GM19463 (cell line): ENCODE data around the gene CELF5.
"Not testable (repeated sequence)": the region's sequence is repeated elsewhere in the genome, so short reads cannot be mapped to it uniquely, and the experiment has no call there.

Experiments used
- ATAC-seq: cut with Tn5 transposase; IDR thresholded peaks from one replicate; pipeline ENCODE4 v1.9.1; 2021; ENCODE audit warnings: mild to moderate bottlenecking, moderate library complexity; ENCODE audit not compliant: unreplicated experiment

CELF5 gene

GRCh38 chr19:3206216-3206953 is 18.1 kb upstream of the CELF5 start:
- ATAC-seq, result no peak

GRCh38 chr19:3207461-3208242 is 16.8 kb upstream of the CELF5 start:
- ATAC-seq, result no peak

- no peak for ATAC-seq
These were observed 15.9 kb upstream of the CELF5 start for GRCh38 chr19:3208317-3209207.

GRCh38 chr19:3210347-3211017 is 14.0 kb upstream of the CELF5 start:
- no peak for ATAC-seq

GRCh38 chr19:3211191-3211590 is 13.3 kb upstream of the CELF5 start:
- no peak for ATAC-seq

GRCh38 chr19:3213159-3213558 is 11.3 kb upstream of the CELF5 start:
- no peak for ATAC-seq

- ATAC-seq, result no peak
These were observed 7.6 kb upstream of the CELF5 start for GRCh38 chr19:3216874-3217273.

- ATAC-seq, result no peak
These were observed 3.9 kb upstream of the CELF5 start for GRCh38 chr19:3220576-3220975.

GRCh38 chr19:3221576-3221975 is 2.9 kb upstream of the CELF5 start:
- ATAC-seq, result not testable (repeated sequence)

- no peak for ATAC-seq
These were observed 1.8 kb upstream of the CELF5 start for GRCh38 chr19:3222709-3223108.

- ATAC-seq, result no peak
These were observed 666 bp downstream of the CELF5 start for GRCh38 chr19:3225169-3225485.

- ATAC-seq, result no peak
These were observed 1.2 kb downstream of the CELF5 start for GRCh38 chr19:3225677-3226093.

- ATAC-seq, result no peak
These were observed 2.7 kb downstream of the CELF5 start for GRCh38 chr19:3227054-3227626.

- ATAC-seq, result no peak
These were observed 4.9 kb downstream of the CELF5 start for GRCh38 chr19:3229346-3229743.

- no peak for ATAC-seq
These were observed 5.5 kb downstream of the CELF5 start for GRCh38 chr19:3229888-3230496.

GRCh38 chr19:3231288-3231687 is 6.8 kb downstream of the CELF5 start:
- no peak for ATAC-seq

GRCh38 chr19:3233116-3233515 is 8.7 kb downstream of the CELF5 start:
- ATAC-seq, result no peak

GRCh38 chr19:3233831-3234230 is 9.4 kb downstream of the CELF5 start:
- no peak for ATAC-seq

GRCh38 chr19:3234800-3235199 is 10.3 kb downstream of the CELF5 start:
- no peak for ATAC-seq

GRCh38 chr19:3235604-3236003 is 11.1 kb downstream of the CELF5 start:
- ATAC-seq, result not testable (repeated sequence)
